ENCODE data around the gene VIL1. TPM values are rescaled to one million over a fixed set of nuclear protein-coding genes. Genes with fewer than 3 reads are reported as not detected.

The VIL1 gene
- total and polyA plus RNA-seq, 2 of the 13 experiments (the other 11 are each of a cell fraction or from before 2014, with no cell fraction given) = 287 to 301 TPM

DNA sequence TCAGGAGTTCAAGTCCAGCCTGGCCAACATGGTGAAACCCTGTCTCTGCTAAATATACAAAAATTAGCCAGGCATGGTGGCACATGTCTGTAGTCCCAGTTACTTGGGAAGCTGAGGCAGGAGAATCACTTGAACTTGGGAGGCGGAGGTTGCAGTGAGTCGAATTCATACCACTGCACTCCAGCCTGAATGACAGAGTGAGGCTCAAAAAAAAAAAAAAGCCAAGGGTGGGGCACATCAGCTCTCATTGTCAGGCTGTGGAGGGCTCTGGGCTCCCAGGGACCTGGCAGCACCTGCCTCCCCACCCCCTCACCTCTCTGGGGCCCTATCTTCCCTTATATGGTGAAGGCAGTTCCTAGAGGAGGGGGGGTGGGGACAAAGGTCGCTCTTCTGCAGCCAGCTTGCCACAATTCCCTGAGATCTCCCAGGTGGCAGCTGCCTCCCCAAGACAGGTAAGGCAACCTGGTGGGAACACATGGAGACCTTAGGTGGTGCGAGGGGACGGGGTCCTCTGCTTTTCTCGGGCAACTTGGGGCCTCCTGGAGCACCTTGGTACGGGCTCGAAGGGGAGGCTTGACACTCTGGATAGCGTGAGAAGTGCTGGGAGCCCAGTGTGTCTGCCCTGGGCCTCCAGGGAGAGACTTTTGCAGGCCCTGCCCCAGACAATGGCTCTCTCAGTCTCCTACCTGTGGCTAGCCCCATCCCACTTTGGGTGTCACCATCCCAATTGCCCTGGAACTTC lies at the start of gene VIL1 (continued):
- TF ChIP-seq ZFP36 (IDR thresholded peaks at IDR 0.05; ENCODE audit: borderline replicate concordance, low read depth, low read length, partially characterized antibody) = peak; percentile 51
- TF ChIP-seq, protein P1, sequence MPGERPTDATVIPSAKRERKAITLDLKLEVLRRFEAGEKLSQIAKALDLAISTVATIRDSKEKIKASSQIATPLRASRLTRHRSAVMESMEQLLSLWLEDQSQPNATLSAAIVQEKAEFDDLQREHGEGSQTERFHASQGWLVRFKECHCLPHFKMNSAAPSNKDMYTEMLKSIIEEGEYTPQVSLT (CRISPR knock-in tag; IDR thresholded peaks at IDR 0.05; ENCODE audit: borderline replicate concordance, low read depth) = no peak
- no peak; the same call in 1 of the 2 replicates for TF ChIP-seq ATRX (CRISPR knock-in tag; IDR thresholded peaks at IDR 0.05; ENCODE audit: borderline replicate concordance)
- peak; percentile 39; the same call in 1 of the 2 replicates for TF ChIP-seq ELF1 (CRISPR knock-in tag; IDR thresholded peaks at IDR 0.05)
- peak; percentile 66 for TF ChIP-seq RBFOX2 (IDR thresholded peaks at IDR 0.05; ENCODE audit: low read depth, low read length)
- peak; percentile 75; the same call in 1 of the 2 replicates for TF ChIP-seq KLF6 (CRISPR knock-in tag; IDR thresholded peaks at IDR 0.05)
- TF ChIP-seq ZNF879 (CRISPR knock-in tag; IDR thresholded peaks at IDR 0.05) = peak; percentile 78; the same call in 1 of the 2 replicates
- TF ChIP-seq PHF20 (CRISPR knock-in tag; IDR thresholded peaks at IDR 0.05) = peak; percentile 4; the same call in 1 of the 2 replicates
- TF ChIP-seq RXRA (CRISPR knock-in tag; IDR thresholded peaks at IDR 0.05) = peak; percentile 78; the same call in 1 of the 2 replicates
- TF ChIP-seq HOXA9 (CRISPR knock-in tag; IDR thresholded peaks at IDR 0.05; ENCODE audit: borderline replicate concordance) = no peak
- no peak for TF ChIP-seq ZNF234 (CRISPR knock-in tag; conservative IDR thresholded peaks at IDR 0.05)
- no peak for TF ChIP-seq RARG (CRISPR knock-in tag; IDR thresholded peaks at IDR 0.05; ENCODE audit: low read depth)
- TF ChIP-seq ZHX2 (IDR thresholded peaks at IDR 0.05; ENCODE audit: low read depth) = no peak
- no peak for TF ChIP-seq ZHX2 (CRISPR knock-in tag; IDR thresholded peaks at IDR 0.05; ENCODE audit: borderline replicate concordance)
- no peak for TF ChIP-seq MTF1 (CRISPR knock-in tag; IDR thresholded peaks at IDR 0.05)
- TF ChIP-seq ZFP91 (CRISPR knock-in tag; IDR thresholded peaks at IDR 0.05; ENCODE audit: borderline replicate concordance) = peak; percentile 80
- TF ChIP-seq MIER3 (CRISPR knock-in tag; IDR thresholded peaks at IDR 0.05; ENCODE audit: borderline replicate concordance) = peak; percentile 82; the same call in 1 of the 2 replicates
- TF ChIP-seq ARNTL (CRISPR knock-in tag; IDR thresholded peaks at IDR 0.05) = peak; percentile 45; the same call in 1 of the 2 replicates
- TF ChIP-seq, protein P2, sequence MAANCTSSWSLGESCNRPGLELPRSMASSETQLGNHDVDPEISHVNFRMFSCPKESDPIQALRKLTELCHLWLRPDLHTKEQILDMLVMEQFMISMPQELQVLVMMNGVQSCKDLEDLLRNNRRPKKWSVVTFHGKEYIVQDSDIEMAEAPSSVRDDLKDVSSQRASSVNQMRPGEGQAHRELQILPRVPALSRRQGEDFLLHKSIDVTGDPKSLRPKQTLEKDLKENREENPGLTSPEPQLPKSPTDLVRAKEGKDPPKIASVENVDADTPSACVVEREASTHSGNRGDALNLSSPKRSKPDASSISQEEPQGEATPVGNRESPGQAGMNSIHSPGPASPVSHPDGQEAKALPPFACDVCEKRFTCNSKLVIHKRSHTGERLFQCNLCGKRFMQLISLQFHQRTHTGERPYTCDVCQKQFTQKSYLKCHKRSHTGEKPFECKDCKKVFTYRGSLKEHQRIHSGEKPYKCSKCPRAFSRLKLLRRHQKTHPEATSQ (CRISPR knock-in tag; IDR thresholded peaks at IDR 0.05; ENCODE audit: borderline replicate concordance) = no peak
- no peak for TF ChIP-seq NR3C1 (CRISPR knock-in tag; IDR thresholded peaks at IDR 0.05)

Data from HepG2 (cell line).